ENCODE results near the gene PKDCC. TPM values are rescaled to one million over a fixed set of nuclear protein-coding genes. Genes with fewer than 3 reads are reported as not detected.
A peak's percentile ranks its signal among the peaks of the same experiment; 100 is the strongest.

Gene PKDCC
- total and polyA plus RNA-seq, 2 donors from 2014 or later, result 28.1 to 52.2 TPM

- no peaks in the 10 kb centered on the region for H3K27me3 ChIP-seq (ENCODE audit: control insufficient read depth, insufficient read depth, low read length)
- DNase-seq, result peak in 2 of 5 donors; percentile 59 to 80
- no peak for TF ChIP-seq CTCF (IDR thresholded peaks at IDR 0.05; ENCODE audit: borderline replicate concordance, extremely low read depth, insufficient read depth)
- peaks cover 4 to 15% (median 7%) of the 10 kb centered on the region in 3 donors for H3K4me1 ChIP-seq (ENCODE audit: control insufficient read depth in 2 of 3, insufficient read depth in 2 of 3, low read depth in 1 of 3, low read length in 3 of 3)
- intact Hi-C loops (cut with DNase I), result no loop called here
- H3K36me3 ChIP-seq (ENCODE audit: control insufficient read depth in 2 of 3, insufficient read depth in 3 of 3, low read length in 3 of 3), result no peaks in the 10 kb centered on the region
- peak overlapping the region in 1 of 3 donors; percentile 8 for H3K4me3 ChIP-seq (ENCODE audit: low read length in 3 of 3)
- no peak for FAIRE-seq
- no peaks in the 10 kb centered on the region for H3K9me3 ChIP-seq (ENCODE audit: control insufficient read depth in 2 of 3, insufficient read depth in 1 of 3, low read length in 3 of 3)
- peak overlapping the region in 1 of 3 donors; percentile 30 for H3K9ac ChIP-seq (ENCODE audit: low read length in 3 of 3)
- H3K27ac ChIP-seq (ENCODE audit: low read depth in 2 of 2, low read length in 2 of 2), result peak overlapping the region; percentile 70 to 97
Measured at GRCh38 chr2:42100683-42101205, 52.9 kb downstream of the PKDCC start.

DNA sequence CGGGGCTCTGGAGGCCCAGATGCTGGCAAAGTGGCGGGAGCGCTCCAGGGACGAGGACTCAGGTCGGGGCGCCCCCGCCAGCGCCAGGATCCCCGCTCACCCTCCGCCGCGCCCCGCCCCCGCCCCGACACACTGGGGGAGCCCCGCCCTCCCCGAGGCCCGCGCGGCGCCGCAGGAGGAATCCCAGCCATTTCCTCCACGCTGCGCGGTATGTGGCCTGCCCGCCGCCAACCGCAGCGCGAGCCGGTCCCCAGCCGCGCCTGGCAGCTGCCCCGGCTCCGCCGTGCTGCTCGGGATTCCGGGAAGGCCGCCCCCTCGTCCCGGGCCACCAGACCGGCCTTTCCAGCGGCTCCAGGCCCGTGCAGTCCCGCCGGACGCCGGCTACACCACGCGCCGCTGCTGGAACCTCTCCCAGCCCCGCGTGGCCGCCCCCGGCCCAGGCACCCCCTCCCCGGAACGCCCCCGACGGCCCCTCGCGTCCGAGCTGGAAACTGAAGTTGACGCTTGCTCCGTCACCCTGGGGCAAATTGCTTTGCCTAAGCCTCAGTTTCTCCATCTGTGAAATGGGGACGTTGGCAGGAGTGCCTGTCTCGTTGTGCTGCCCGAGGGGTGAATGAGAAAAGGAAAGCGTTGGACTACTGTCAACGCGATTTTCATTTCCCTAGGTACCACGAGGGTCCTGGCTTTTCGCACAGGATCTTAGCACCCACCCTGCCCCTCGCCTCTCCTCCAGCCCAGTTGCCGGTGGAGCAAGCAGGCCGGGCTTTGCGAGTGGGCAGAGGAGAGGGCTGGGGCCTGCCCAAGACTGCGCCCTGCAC, 53.6 kb downstream of the PKDCC start:
- Histone ChIP-seq H3K4me1 (ENCODE audit: control insufficient read depth in 2 of 3, insufficient read depth in 2 of 3, low read depth in 1 of 3, low read length in 3 of 3) (peaks cover 5 to 16% (median 7%) of the 10 kb centered on the region in 3 donors), H3K27ac (ENCODE audit: low read depth in 2 of 2, low read length in 2 of 2) (peak overlapping the region; percentile 93 to 97), H3K36me3 (ENCODE audit: control insufficient read depth in 2 of 3, insufficient read depth in 3 of 3, low read length in 3 of 3) (no peaks in the 10 kb centered on the region), H3K27me3 (ENCODE audit: control insufficient read depth, insufficient read depth, low read length) (no peaks in the 10 kb centered on the region), H3K9ac (ENCODE audit: low read length in 3 of 3) (peak overlapping the region in 1 of 3 donors; percentile 72), H3K9me3 (ENCODE audit: control insufficient read depth in 2 of 3, insufficient read depth in 1 of 3, low read length in 3 of 3) (no peaks in the 10 kb centered on the region), H3K4me3 (ENCODE audit: low read length in 3 of 3) (peak overlapping the region in 2 of 3 donors; percentile 42 to 46)
- FAIRE-seq (no peak), DNase-seq (peak; percentile 66 to 90 (median 80))
- intact Hi-C loops (cut with DNase I), result no loop called here
- TF ChIP-seq CTCF (IDR thresholded peaks at IDR 0.05; ENCODE audit: borderline replicate concordance, extremely low read depth, insufficient read depth), result no peak

- Histone ChIP-seq H3K4me1 (ENCODE audit: control insufficient read depth in 2 of 3, insufficient read depth in 2 of 3, low read depth in 1 of 3, low read length in 3 of 3) (peaks cover 6 to 18% (median 7%) of the 10 kb centered on the region in 3 donors), H3K27me3 (ENCODE audit: control insufficient read depth, insufficient read depth, low read length) (no peaks in the 10 kb centered on the region), H3K27ac (ENCODE audit: low read depth in 2 of 2, low read length in 2 of 2) (peak overlapping the region; percentile 93 to 97), H3K36me3 (ENCODE audit: control insufficient read depth in 2 of 3, insufficient read depth in 3 of 3, low read length in 3 of 3) (no peaks in the 10 kb centered on the region), H3K4me3 (ENCODE audit: low read length in 3 of 3) (peak overlapping the region in 2 of 3 donors; percentile 42 to 46), H3K9ac (ENCODE audit: low read length in 3 of 3) (peak overlapping the region in 2 of 3 donors; percentile 34 to 72), H3K9me3 (ENCODE audit: control insufficient read depth in 2 of 3, insufficient read depth in 1 of 3, low read length in 3 of 3) (no peaks in the 10 kb centered on the region)
- TF ChIP-seq CTCF (IDR thresholded peaks at IDR 0.05; ENCODE audit: borderline replicate concordance, extremely low read depth, insufficient read depth), result no peak
- no peak for FAIRE-seq
- intact Hi-C loops (cut with DNase I), result no loop called here
- DNase-seq, result peak in 3 of 5 donors; percentile 83 to 90 (median 90)
Measured at GRCh38 chr2:42102024-42102590, 54.3 kb downstream of the PKDCC start.

All from kidney (tissue), 14 donors.